Kidney (tissue), 14 donors: ENCODE data around the gene OS9. TPM values are rescaled to one million over a fixed set of nuclear protein-coding genes. Genes with fewer than 3 reads are reported as not detected.

Source experiments
- DNase-seq, 5 donors: peaks; one replicate each; pipeline ENCODE4 v3.0.0-alpha.2; 2013 to 2020
- FAIRE-seq: peaks from 2 replicates; lab custom pipeline; 2012; peaks lifted over from hg19 to GRCh38; lab: Jason Lieb, UNC
- H3K27ac ChIP-seq, 2 donors: one replicate each; pipeline ENCODE4 v1.7.0; 2013; ENCODE audit warnings: low read depth in 2 of 2, low read length in 2 of 2, inconsistent platforms in 1 of 2
- H3K27me3 ChIP-seq: one replicate; pipeline ENCODE4 v1.7.1; 2013; ENCODE audit warnings: low read length, inconsistent platforms; ENCODE audit not compliant: control insufficient read depth, insufficient read depth
- H3K36me3 ChIP-seq, 3 donors: one replicate each; pipeline versions ENCODE4 v1.7.0 to v1.7.1; 2013; ENCODE audit warnings: low read length in 3 of 3, control low read depth in 1 of 3, inconsistent platforms in 1 of 3; ENCODE audit not compliant: insufficient read depth in 3 of 3, control insufficient read depth in 2 of 3
- H3K4me1 ChIP-seq, 3 donors: one replicate each; pipeline versions ENCODE4 v1.7.0 to v1.7.1; 2013; ENCODE audit warnings: low read length in 3 of 3, inconsistent platforms in 1 of 3, low read depth in 1 of 3; ENCODE audit not compliant: control insufficient read depth in 2 of 3, insufficient read depth in 2 of 3
- H3K4me3 ChIP-seq, 3 donors: one replicate each; pipeline versions ENCODE4 v1.7.0 to v1.8.1; 2013; ENCODE audit warnings: low read length in 3 of 3, control low read depth in 1 of 3, inconsistent platforms in 1 of 3
- H3K9ac ChIP-seq, 3 donors: one replicate each; pipeline versions ENCODE4 v1.7.0 to v1.7.1; 2013; ENCODE audit warnings: low read length in 3 of 3, control low read depth in 1 of 3, inconsistent platforms in 1 of 3
- H3K9me3 ChIP-seq, 3 donors: one replicate each; pipeline versions ENCODE4 v1.7.0 to v1.7.1; 2013; ENCODE audit warnings: low read length in 3 of 3, control low read depth in 1 of 3, inconsistent platforms in 1 of 3; ENCODE audit not compliant: control insufficient read depth in 2 of 3, insufficient read depth in 1 of 3
- intact Hi-C: fragments of 100-400 bp; cut with DNase I; formaldehyde crosslinking; loops from one replicate; pipeline ENCODE4 v1.11.1; 2022
- polyA plus RNA-seq: library from polyadenylated mRNA; stranded (reverse); fragments of 350-450 nt; fragmentation: Illumina TruSeq; extraction: RNeasy Lipid Tissue Mini Kit (QIAGEN cat#74804); gene quantifications from one replicate; pipeline ENCODE4 v1.2.3, GENCODE V29; 2014; ENCODE audit warnings: low read depth, low replicate concordance; ENCODE audit not compliant: insufficient read depth
- total RNA-seq: library from RNA; stranded (reverse); fragmentation: NEBNext Ultra II Directional; extraction: Animal tissue kit (Norgen Biotek cat#: 25700); gene quantifications from one replicate; pipeline ENCODE4 v1.2.1, GENCODE V29; 2021
- TF ChIP-seq, protein P1 (sequence below): IDR thresholded peaks from 3 replicates; pipeline ENCODE4 v1.5.1; 2012; ENCODE audit warnings: mild to moderate bottlenecking, moderate library complexity, borderline replicate concordance; ENCODE audit not compliant: insufficient read depth; ENCODE audit errors: extremely low read depth
- donor health status: control.
- donor health status: control.
- donor health status: control.
- donor health status: control.
- donor health status: control.
- donor health status: DM: yes; HTN: yes; CAD: no.
- donor health status: Normal renal cell carcinoma (clear cell type).

OS9 gene
- total and polyA plus RNA-seq, 2 donors from 2014 or later = 256 to 325 TPM

DNA sequence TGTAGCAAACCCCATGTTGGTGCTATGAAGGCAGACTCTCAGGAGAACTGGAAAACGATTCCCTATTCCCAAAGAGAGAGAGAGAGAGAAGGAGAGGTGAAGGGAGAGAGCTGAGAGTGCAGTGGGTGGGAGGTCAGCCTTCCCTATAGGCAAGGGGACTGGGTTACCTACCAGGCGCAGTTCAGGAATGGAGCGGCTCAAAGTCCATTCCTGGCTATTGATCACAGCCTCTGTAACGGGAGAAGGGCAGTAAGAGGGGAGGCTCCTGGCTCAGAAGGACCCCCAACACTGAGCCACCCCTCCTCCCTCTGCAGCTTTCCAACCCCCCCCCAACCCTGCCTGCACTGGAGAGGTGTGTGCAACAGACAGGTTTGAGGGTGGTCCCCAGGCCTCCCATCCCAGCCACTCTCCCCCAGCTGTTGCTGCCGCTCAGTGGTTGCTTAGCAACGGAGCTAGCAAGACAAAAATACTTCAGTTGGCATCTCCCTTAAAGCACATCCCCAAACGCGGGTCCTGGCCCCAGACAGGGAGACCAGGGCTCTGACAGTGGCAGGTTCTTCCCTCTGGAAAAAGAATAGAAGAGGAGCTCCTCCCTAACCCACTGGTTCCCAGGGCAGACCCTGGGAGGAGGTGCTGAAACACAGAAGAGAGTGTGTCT lies 41.4 kb downstream of the OS9 start:
- Histone ChIP-seq H3K9me3 (no peaks in the 10 kb centered on the region), H3K4me3 (no peak overlapping the region), H3K36me3 (no peaks in the 10 kb centered on the region), H3K9ac (no peak overlapping the region), H3K27ac (no peak overlapping the region), H3K4me1 (peaks cover 0 to 7% (median 4%) of the 10 kb centered on the region in 3 donors), H3K27me3 (peaks cover 41% of the 10 kb centered on the region)
- intact Hi-C loops = no loop called here
- TF ChIP-seq, protein P1, sequence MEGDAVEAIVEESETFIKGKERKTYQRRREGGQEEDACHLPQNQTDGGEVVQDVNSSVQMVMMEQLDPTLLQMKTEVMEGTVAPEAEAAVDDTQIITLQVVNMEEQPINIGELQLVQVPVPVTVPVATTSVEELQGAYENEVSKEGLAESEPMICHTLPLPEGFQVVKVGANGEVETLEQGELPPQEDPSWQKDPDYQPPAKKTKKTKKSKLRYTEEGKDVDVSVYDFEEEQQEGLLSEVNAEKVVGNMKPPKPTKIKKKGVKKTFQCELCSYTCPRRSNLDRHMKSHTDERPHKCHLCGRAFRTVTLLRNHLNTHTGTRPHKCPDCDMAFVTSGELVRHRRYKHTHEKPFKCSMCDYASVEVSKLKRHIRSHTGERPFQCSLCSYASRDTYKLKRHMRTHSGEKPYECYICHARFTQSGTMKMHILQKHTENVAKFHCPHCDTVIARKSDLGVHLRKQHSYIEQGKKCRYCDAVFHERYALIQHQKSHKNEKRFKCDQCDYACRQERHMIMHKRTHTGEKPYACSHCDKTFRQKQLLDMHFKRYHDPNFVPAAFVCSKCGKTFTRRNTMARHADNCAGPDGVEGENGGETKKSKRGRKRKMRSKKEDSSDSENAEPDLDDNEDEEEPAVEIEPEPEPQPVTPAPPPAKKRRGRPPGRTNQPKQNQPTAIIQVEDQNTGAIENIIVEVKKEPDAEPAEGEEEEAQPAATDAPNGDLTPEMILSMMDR = no peak
- DNase-seq = no peak
- no peak for FAIRE-seq

DNA sequence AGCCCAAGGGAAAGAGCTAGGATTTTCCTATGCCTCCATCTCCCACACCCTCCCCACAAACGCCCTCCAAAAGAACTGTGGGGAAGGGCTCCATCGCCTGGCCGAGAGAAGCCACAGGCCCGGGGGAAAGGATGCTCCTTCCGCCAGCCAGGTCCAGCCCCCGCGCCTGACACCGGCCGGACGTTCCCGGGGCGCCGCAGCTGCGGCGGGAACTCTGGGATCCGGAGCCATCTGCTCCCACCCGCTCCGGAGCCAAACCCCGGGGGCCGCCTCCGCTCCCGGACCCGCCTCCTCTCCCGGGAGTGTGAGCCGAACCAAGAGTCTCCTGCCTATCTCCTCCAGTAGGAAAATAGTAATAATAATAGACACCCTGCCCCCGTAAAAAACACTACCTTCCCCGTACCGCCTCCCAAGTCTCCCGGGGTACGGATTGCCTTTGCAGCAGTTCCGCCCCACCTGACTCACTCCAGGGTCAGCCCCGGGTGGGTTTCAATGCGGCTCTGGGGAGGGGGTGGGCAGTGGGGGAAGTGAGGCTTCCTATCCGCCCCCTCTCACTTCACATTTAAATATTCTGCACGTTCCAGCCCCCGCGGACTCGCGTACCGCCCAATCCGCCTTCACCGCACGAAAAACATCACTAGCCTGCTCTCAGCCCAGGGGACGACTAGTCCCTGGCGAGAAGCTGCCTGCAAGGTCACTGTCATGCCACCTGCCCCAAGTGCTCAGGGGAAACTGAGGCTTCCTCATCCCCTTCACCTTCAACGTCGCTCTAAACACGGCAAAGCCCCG lies 42.2 kb downstream of the OS9 start:
- Histone ChIP-seq H3K27me3 (peaks cover 45% of the 10 kb centered on the region), H3K9me3 (no peaks in the 10 kb centered on the region), H3K9ac (no peak overlapping the region), H3K36me3 (no peaks in the 10 kb centered on the region), H3K4me1 (peaks cover 0 to 7% (median 4%) of the 10 kb centered on the region in 3 donors), H3K27ac (no peak overlapping the region), H3K4me3 (no peak overlapping the region)
- FAIRE-seq (no peak), DNase-seq (peak in 2 of 5 donors; percentile 48 to 70)
- intact Hi-C loops = no loop called here
- TF ChIP-seq, protein P1 = no peak

DNA sequence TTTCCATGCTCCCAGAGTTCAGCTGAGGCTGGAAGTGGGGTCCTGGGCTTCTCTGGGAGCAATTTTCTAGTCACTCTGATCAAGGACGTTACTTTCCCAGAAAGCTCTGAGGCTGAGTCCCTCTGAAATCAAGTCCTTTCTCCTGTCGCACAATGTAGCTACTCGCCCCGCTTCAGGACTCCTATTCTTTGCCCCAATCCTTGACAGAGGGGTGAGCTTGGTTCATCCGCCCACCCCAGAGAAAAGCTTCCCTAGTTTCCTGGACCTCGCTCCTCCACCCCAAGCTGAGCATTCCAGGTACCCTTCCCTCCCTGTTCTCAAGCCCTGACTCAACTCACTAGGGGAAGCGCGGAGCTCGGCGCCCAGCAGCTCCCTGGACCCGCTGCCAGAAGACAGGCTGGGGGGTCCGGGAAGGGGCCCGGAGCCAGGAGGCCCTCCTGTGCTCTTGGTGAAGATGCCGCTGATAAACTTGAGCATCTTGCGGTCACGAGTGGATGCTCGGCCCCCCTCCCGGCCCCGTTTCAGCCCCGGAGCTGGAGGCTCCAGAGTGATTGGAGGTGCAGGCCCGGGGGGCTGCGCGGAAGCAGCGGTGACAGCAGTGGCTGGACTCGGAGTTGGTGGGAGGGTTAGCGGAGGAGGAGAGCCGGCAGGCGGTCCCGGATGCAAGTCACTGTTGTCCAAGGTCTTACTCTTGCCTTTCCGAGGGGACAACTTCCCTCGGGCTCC lies 43.0 kb downstream of the OS9 start:
- TF ChIP-seq, protein P1 = no peak
- H3K9me3 ChIP-seq = no peaks in the 10 kb centered on the region
- peaks cover 0 to 7% (median 4%) of the 10 kb centered on the region in 3 donors for H3K4me1 ChIP-seq
- no peak overlapping the region for H3K27ac ChIP-seq
- no peak overlapping the region for H3K9ac ChIP-seq
- intact Hi-C loops = no loop called here
- no peak overlapping the region for H3K4me3 ChIP-seq
- DNase-seq (no peak), FAIRE-seq (no peak)
- H3K27me3 ChIP-seq = peaks cover 45% of the 10 kb centered on the region
- H3K36me3 ChIP-seq = no peaks in the 10 kb centered on the region
